Left renal cortex interstitium (tissue), 4 donors: ENCODE measurements around the gene SH3PXD2B. TPM values are rescaled to one million over a fixed set of nuclear protein-coding genes. Genes with fewer than 3 reads are reported as not detected.
A peak's percentile ranks its signal among the peaks of the same experiment; 100 is the strongest.

Source experiments
- DNase-seq, 4 donors: peaks; one replicate each; pipeline ENCODE4 v3.0.0-alpha.2; 2013; ENCODE audit warnings: low read depth in 4 of 4, low spot score in 2 of 4, missing footprints in 1 of 4
- polyA plus RNA-seq, 4 donors: library from polyadenylated mRNA; unstranded; fragments of 120-200 nt; gene quantifications; one replicate each; pipeline ENCODE4 v1.2.1, GENCODE V29; 2013; ENCODE audit not compliant: insufficient read length in 4 of 4

Gene SH3PXD2B
- polyA plus RNA-seq, 4 donors, result 27.1 to 32.6 (median 31.7) TPM

- DNase-seq, result no peak
Measured at GRCh38 chr5:172455087-172455381, 709 bp upstream of the SH3PXD2B start.

DNA sequence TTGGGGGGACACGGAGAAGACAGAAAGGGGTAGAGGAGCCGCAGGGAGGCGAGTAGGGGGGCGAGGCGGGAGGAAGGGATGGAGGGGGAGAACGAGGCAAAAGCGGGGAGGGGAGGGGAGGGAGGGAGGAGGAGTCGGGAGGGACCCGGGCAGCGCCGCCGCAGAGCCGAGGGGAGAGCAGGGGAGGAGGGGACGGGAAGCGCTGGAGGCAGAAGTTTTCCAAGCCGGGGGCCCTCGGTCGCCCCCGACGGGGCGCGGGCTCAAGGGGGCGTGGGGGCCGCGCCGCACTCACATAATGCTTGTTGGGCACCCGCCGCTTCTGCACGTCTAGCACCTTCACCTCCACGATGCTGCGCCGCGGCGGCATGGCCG is 353 bp downstream of the SH3PXD2B start:
- DNase-seq, result no peak

DNA sequence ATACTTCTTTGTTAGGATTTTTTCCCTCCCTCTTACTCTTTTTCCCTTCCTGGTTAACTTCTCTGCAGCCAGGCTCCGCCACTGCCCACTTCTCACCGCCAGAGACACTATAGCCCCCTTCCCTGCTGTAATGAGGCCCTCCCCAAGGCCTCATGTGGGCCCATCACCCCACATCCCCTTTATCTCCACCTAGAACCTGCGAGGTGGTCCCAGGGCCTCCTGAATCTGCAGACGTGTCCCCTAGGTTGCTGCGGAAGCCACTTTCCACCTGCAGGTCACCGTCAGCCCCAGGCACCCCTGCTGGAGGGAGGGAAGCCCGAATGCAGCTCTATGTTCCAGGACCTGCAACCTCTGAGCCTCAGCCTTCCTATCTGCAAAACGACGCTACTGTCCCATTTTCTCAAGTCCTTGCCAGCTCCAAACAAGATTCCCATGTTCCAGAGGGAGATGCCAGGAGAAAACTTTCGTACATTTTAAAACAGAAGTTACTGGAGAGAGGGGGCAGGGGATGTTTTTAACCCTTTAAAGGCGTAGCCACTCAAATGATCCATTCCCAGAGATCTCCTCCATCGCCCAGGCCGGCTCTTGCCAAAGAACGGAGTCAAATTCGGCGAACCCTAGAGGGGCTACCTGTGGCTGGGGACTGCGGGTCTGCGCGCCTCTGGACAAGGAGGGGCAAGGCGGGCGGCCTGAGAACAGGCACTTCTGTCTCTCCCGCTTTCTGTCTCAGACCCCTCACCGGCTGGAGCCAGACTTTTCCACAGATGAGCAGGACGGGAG is 929 bp downstream of the SH3PXD2B start:
- DNase-seq, result peak in 2 of 4 donors; percentile 73 to 75

DNA sequence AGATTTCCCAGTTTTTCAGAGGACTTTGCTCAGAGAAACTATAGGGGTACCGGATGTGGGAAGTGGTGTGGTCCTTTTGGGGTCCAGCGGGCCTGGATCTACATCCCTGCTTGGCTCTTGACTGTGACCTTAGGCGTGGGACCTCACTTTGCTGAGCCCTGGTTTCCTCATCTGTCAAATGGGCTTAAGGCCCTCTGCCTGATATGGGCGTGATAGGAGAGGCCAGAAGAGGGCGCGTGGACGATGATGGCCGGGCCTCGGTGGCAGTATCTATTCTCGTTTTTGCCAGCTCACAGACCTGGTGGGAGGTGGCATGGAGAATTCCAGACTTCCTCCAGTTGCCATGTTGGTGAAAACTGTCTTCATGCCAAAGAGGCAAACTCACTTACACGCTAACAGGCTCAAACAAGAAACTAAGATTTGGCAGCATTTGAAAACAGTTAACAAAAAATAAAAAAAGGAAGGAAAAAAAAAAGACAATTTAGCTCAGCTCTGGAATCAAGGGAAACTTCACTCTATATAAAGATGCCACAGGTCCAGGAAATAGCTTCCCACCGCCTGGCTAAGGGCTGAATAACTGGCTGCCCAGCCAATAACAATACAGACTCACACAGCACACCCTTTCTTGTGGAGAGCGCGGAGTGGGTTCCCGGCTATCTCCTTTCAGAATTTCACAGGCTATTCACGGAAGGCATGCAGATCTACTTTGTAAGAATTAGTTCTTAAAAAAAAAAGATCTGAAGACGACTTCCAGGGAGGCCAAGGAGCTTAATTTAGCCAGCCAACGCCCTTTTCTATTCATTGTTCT is 1.7 kb downstream of the SH3PXD2B start:
- no peak for DNase-seq

DNA sequence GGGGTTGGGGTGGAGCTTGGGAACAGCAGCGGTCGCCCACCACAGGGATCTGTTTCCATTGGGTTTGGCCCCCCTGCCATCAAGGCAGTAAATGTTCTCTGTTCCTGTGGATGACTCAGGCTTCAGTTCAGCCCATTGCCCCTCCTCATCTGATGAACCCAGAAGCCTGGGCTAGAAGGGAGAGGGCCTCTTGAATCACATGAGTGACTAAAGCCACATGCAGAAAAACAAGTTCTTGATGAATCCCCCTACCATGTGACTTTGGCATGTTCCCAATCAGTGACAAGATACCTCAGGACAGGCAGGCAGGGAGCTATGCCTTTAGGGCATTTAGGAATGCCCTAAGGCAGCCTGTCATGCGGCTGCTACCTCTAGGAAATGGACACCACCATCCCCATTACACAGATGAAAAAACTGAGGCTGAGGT is 2.5 kb downstream of the SH3PXD2B start:
- DNase-seq, result no peak

DNA sequence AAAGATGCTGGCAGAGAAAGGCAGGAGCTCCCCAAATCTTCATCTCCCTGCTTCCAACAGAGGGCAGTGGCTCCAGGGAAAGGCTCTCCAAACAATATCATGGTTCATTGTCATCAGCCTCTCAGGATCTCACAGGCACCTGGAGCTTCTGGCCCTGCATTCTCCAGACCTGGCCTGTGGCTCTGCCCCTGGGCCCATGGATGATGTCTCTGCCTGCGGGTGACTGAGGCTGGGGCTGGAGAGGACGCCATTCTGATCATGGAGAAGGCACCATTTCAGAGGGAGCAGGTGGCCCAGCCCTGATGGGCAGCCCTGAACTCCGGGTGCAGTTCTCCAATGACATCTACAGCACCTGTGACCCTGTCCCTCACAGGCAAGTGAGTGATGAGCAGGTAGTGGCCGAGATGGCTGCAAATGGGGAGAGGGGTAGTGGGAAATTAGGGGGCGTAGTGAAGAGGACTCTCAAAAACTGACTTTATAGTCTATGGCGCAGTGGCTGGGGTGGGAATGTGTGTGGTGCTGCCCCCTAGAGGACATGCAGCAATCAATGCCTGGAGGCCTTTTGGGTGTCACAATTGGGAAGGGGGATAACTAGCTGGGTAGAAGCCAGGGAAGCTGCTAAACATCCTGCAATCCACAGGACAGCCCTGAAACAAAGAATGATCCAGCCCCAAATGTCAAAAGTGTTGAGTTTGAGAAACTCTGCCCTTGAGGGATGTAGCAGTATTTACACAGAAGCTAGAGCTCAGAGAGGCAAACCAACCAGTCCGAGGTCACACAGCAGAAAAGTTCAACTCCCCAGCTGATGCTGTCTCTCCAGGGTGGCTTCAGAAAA is 3.2 kb downstream of the SH3PXD2B start:
- no peak for DNase-seq

DNA sequence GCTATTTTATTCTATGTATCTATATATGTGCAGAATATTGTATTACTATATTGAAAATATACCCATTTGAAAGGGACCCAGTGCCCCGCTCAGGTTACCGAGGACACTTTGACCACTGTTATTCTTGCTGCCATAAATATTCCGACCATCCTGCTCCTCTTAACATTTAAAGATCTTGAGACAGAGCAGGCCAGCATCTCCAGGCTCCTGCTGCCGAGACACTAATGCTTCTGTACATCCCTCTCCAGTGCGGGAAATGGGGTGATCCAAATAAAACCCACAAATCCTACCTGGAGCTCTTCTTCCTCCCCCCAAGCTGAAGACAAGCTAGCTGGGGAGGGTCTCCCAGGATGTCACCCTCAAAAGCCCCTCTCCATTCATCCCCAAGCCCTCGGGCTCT is 3.9 kb downstream of the SH3PXD2B start:
- DNase-seq, result no peak

- DNase-seq, result no peak
Measured at GRCh38 chr5:172448999-172449398, 5.3 kb downstream of the SH3PXD2B start.

DNA sequence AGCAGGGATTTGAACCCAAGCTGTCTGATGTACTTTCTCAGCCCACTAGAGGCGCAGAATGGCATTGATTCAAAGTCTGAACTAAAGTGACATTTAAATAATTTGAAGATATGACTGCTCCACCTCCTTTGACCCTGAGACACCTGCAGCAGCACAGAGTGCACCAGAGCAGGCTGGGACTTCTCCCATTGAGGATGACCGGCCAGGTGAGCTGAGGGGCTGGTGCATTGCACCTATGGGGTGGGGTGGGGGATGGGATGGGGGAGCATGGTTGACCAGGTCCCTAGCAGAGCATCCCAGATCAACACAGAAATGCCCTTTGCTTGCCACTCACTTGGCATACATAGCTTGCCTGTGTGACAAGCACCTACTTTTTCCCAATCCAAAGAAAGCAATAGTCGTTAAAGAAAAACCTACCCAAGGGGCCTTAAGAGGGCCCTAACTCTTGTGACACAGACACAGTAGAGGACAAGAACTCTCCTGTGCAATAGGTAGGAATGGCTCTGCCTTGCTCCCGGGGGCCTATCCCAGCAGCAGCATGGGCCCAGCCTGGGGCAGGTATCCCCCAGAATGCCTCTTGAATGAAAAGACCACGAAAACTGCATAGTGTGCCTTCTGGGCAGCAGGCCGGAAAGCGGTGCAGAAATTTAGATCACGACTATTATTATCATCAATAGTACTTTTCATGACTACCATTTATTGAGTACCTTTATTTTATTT is 6.5 kb downstream of the SH3PXD2B start:
- DNase-seq, result no peak

GRCh38 chr5:172446336-172447051 is 7.8 kb downstream of the SH3PXD2B start:
- DNase-seq, result no peak

- DNase-seq, result no peak
Measured at GRCh38 chr5:172445866-172446265, 8.5 kb downstream of the SH3PXD2B start.

DNA sequence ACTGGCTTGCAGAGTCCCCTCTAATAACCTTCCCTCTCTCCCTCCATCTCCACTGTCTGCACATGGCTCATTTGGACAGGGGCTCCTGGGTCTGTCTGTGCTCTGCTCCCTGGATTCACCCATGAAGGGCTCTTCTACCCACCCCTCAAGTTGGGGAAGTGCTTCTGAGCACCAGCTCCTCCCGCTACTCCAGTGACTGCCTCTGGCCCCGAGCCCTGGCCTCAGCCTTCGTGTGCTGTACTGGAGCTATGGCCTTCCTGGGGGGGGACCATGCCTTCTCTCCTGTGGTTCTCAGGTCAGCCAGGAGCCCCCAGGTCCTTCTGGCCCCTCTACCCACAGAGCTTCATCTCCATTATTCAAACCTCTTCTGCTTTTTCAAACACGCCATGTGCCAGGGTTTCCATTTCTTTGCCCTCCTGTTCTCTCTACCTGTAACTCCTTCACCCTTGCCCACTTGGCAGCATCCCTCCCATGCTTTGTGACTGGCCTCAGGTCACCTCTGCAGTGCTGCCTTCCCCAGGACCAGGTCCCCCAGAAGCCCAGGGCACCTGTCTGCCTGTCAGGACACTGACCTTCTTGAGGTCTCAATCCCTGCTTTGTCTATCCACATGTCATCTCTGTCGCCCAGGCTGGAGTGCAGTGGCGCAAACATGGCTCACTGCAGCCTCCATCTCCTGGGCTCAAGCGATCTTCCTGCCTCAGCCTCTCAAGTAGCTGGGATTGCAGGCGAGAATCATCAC is 9.5 kb downstream of the SH3PXD2B start:
- no peak for DNase-seq

DNA sequence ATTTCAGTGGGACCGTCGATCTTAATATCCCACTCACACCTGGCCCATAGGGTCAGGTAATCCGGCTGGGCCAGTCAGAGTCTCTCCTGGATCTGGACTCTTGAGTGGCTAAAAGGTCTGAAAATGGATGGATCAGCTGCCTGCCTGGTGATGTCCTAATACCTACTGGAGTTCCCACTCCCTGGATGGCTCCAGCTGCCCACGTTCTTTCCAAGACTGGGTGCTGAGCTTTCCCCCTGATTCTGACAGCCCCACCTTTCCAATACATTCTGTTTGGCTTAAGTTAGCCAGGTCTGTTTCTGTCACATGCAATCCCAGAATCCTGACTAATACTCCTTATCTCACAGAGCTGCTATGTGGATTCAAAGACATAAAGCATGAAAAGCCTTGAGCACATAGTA is 10.2 kb downstream of the SH3PXD2B start:
- no peak for DNase-seq

- no peak for DNase-seq
Measured at GRCh38 chr5:172443441-172444109, 10.8 kb downstream of the SH3PXD2B start.

DNA sequence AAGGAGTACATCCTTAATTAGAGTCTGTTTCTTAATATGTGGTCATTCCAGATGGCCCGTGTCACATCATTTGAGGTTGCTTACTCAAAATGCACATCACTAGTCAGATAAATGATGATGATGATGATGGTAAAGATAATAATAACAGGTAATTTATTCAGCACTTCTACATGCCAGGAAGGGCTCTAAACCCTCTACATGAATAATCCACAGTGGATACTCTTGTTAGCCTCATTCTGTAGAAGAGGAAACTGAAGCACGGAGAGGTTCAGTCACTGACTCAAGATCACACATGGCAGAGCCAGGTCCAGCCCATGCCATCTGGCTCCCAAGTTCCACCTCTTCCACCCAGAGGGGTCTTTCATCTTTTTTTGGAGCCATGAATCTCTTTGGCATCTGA is 11.7 kb downstream of the SH3PXD2B start:
- no peak for DNase-seq

DNA sequence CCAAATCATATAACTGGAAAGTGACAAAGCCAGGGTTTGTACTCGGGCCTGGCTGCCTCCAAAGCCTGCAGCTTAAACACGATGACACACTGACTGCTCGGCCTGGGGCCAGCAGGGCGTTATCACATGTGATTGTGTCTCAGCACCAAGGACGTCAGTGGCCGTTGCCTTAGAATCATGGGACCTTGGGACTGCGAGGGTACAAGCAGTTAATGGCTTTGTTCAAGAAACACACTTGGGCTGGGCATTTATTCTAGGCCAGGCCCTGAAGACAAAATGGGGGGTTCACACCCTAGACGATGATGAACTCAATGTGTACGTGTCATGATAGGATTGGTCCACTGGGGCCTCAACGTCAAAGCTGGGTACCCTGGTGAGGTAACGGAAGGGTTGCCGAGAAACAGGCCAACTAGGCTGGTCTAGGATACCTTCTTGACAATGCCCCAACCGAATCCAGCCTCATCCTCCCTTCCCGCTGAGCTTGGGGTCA is 13.0 kb downstream of the SH3PXD2B start:
- no peak for DNase-seq

GRCh38 chr5:172440486-172440885 is 13.8 kb downstream of the SH3PXD2B start:
- no peak for DNase-seq

DNA sequence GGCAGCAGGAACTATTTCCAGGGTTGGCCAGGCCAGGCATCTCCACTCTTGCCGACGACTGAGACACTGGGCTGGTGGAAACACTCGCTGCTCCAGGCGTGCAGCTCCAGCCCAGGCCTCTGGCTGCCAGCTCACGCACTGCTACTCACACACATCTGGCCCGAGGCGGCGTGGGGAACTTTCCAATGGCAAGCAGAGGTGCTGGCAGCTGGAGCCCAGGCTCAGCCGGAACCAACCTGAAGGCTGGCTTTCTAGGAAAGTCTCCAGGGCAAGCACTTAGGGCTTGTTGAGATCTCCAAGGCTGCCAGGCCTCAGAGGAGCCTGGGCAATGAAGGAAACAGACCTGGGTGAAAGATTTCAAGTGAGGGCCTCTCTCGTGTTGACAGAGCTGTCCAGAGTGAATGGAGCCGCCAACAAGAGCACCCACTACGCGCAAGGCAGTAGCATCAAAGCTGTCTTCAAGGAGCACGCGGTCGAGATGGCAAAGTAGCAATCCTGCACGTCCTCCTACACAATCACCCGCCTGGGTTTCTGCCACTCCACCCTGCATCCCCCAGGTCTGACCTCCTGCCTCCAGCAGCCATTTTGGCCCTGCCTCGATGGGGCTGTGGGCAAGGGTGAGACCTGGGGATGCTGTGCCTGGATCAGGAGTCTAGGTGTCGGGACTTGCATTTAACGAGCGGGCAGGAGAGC is 14.4 kb downstream of the SH3PXD2B start:
- DNase-seq, result no peak
